HG03521 (cell line): ENCODE data around the gene NR1D1.

ENCODE experiments used
- ATAC-seq: cut with Tn5 transposase; IDR thresholded peaks from one replicate; pipeline ENCODE4 v1.9.1; 2021; ENCODE audit warnings: mild to moderate bottlenecking, moderate library complexity; ENCODE audit not compliant: unreplicated experiment

Gene NR1D1

DNA sequence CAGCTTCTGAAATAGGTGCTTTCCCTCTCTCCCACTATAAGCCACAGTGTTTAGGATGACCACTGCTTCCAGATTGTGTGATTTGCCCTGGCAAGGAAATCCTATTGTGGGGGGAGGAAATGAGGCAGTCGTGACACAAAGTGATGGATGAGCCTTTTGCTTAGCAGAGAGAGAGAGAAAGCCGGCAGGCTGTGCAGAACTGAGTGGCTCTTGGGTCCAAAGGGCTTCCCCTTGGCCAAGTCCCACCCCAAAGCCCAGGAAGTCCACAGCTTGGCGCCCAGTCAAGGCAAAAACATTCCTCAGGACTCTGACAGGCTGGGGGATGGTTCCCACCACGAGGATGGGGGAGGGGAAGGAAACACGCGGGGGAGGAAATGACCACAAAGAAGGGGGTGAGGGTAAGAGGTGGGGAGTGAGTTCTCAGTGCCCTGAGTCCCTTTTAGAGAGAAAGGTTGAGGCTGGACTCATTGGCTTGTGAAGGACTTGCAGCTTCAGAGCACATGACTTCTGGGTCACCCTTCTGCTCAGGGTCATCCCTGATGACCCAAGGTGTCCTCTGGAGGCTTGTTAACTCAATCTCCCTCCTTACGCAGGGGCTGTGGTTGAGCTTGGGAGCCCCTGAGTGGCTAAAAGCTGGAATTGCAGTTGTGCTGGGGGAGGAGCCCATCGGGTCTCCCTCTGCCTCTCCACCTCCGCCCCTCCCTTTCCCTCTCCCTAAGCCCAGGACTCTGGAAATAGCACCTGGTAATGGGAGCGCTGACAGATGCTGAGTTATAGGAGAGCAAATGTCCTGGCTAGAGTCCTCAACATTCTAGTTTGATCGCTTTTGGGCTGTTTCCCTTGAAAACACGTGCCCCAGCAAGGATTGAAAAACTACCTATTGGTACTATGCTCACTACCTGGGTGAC lies 11.1 kb upstream of the NR1D1 start:
- peak; percentile 33 for ATAC-seq

DNA sequence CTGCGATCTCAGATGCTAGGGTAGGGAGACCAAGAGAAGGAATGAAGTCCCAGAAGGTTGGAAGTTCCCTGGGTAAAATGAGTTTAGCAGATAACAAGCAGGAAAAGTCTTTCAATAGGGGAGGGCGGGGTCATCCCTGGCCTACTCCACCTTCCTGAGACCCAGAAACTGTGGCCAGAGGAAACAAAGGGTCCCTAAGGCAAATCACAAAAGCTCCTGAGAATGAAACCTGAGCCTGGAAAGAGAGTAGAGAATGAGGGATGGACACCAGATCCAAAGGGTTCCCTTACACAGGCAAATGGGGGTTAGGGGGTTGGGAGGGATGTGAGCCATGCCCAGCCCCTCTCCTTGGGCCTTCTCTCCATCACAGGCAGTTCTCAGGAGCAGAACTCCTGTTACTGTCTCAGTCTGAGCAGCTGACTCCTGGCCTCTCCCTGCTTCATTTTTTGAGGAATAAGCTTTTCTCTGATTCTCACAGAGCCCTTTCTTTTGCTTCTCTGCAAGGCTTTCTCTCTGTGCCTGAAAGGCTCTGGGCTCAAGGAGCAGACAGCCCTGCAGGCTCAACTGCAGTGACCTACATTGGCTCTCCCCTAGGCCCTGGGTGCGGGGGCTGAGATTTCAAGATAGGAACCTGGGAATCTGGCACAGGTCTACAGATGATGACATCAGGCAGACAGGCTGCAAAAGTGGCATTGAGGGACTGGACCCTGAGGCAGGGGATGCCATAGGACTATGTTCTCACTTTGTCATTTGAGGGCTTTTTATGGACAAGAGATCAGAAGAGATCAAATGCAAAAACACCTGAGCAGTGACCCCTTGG lies 9.8 kb upstream of the NR1D1 start:
- ATAC-seq = no peak

DNA sequence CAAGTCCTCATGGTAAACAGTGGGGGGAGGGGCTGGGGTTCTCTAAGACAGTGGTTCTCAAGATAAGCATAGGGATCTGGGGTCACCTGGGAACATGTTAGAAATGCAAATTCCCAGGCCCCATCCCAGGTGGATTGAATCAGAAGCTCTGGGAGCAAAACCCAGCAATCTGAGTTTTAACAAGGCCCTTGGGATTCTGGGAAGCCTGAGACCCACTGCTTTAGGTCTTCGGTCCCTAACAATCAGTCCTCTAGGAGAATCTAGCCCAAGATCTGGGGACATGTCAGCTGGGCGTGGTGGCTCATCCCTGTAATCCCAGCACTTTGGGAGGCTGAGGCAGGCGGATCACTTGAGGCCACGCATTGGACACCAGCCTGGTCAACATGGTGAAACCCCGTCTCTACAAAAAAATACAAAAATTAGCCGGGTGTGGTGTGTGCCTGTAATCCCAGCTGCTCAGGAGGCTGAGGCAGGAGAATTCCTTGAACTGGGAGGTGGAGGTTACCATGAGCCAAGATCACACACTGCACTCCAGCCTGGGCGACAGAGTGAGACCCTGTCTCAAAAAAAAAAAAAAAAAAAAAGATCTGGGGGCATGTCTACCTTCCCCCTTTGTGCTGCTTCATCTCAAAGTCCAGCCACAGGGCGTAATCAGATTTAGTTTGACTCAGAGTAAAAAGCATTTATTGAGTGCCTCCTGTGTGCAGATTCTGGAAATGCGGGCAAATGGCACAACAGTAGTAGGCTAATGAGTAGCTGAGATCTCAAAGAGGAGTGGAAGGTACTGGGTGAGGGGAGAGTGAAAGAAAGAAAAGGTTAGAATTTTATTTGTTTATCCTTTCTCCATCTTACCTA lies 8.8 kb upstream of the NR1D1 start:
- ATAC-seq = no peak

DNA sequence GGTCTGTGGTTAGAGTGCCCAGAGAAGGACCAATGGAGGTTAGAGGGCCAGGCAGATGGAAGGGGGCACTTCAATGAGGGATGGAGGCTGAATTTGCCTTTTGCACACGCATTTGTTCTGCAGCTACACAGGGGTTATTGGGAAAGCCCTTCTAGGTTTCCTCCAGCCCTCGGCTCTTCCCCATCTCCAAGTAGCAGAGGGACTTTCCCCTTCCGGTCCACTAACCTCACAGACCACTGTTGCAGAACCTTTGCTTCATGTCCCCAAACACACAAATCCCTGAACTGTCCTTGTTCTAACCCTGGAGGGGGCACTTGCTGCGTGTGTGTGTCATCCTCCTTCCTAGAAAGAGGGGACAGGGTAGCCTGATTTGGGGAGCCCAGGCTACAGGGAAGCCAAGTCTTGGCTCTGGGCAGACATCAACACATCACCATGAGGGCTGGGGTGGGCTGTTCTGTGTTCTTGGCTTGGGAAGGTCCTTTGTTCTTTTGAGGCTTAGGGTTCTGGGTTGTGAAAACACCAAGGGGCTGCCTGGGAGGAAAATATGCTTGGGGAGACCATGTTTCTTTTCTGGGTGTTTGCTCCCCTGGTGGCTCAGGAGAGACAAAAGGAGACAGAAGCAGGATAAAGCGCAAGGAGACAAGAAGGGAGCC lies 7.3 kb upstream of the NR1D1 start:
- ATAC-seq = no peak

DNA sequence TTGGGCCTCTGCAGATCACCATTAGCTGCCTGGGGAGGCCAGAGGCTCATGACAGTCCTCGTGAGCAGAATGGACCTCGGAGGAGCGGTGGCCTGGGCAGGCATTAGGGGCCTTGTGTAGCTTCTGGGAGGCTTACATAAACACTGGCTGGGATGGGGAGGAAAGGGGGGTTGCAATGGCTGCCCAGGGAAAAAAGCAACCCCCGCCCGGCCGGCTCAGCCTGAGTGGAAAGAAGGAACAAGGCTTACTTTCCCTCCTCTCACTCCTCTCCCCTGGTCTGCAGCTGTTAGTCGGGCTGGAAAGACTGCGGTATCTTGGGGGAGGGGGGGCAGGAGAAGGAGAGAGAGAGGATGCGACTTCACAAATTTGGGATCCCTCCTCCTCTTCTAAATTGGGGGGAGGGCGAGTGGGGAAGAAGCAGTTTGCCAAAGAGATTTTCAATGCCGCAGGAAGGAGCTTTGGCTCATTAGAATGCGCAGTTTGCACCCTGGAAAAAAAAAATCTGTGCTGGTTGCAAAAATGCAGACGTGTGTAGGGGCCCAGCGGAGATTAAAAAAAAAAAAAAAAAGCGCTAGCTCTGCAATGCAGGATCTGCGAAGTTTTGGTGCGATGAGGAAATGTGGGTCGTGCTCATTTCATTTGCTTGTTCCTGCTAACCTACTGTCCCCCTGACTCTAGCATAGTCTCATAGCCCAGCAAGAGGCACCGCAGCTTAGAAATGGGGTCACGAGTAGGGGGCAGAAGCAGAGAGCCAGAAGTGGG lies 6.6 kb upstream of the NR1D1 start:
- ATAC-seq = no peak

DNA sequence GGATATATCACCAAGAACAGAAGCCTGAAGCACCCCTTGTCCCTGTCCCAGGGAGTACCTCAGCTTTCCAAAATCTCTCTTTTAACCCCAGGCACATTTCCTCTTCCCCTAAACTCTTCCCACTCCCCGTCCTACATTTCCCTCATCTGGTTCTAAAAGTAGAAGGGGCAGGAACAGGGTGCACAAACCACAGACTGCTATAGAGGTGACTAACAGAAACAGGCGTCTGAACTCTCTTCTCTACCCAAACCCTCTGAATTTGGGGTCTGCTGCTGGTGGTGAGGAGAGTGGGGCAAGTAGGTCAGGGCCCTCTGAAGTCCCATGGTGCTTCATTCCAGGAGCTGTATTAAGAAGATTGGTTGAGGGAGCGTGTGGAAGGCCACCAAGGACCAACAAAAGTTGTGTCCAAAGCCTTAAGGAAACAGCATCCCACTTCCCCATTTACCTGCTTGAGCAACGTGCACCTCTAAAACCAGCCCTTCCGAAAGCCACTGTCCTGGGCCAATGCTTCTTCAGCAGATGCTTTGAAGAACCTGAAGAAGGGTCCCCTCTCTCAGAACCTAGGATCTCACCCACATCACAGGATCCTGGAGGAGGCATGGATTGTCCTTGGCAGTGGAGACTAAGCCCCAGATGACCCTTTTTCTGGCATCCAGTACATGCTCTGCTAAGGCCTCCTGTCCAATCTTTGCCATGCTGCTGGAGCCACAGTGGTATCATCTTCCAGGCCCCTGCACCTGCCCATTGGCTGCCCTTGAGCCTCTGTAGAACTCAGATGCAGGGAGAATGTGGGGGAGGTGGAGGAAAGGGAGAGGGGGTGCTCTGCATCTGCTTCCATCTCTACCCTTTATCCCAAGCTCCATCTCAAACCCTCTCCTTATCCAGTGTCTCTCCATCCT lies 5.7 kb upstream of the NR1D1 start:
- no peak for ATAC-seq

DNA sequence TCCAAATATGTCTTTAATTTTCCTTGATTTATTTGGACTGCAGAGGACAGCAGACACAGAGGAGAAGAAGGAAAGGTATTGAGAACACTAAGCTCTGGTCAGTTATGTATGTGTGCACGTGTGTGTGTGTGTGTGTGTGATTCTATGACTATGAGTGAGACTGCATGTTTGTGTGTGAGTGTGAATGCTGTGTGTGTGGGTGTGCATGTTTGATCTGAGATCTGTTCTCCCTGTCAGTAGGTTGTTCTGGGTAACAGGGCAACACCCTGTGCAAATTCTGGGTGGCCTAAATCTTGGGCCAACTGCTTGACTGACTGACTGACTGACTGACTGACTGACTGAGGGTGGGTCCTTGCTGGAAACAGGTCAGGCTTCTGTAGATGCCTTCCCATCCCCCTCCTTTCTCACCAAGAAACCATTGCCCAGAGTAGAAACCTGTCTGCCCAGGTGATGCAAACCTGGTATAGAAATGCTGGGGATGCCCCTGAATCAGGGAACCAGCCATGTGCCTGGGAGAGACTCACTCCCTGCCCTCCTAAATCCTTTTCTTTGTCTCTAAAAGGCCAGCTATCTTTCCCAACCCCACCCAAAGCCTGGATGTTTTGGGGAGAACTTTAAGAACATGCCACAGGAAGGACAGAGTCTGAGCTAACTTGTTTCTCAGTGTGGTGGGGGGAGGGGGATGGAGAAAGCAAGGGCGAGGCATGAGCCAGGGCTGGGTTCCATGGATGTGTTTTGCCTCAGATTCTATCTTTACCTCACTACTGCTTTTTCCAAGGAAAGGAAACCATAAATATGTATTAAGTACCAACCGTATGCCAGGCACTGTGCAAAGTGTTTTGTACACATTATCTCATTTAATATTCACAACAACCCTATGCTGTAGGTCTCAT lies 4.5 kb upstream of the NR1D1 start:
- ATAC-seq = no peak

DNA sequence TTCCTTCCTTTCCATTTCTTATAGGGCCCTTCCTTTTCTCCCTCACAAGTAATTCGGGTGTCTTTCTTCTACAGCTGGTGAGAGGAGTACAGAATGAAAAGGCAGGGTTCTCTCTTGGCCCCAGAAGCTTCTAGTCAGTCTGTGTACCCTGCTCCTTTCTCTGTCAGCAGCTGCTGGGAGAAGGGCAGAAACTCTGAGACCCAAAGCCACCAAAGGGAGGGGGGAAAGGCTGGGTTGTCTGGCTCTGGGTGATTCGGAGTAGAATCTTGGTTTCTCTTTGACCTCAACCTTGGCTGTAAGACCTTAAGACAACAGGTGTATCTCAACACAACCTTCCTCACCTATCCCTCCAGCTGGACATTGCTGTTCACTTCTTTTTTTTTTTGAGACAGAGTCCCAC lies 3.3 kb upstream of the NR1D1 start:
- no peak for ATAC-seq

DNA sequence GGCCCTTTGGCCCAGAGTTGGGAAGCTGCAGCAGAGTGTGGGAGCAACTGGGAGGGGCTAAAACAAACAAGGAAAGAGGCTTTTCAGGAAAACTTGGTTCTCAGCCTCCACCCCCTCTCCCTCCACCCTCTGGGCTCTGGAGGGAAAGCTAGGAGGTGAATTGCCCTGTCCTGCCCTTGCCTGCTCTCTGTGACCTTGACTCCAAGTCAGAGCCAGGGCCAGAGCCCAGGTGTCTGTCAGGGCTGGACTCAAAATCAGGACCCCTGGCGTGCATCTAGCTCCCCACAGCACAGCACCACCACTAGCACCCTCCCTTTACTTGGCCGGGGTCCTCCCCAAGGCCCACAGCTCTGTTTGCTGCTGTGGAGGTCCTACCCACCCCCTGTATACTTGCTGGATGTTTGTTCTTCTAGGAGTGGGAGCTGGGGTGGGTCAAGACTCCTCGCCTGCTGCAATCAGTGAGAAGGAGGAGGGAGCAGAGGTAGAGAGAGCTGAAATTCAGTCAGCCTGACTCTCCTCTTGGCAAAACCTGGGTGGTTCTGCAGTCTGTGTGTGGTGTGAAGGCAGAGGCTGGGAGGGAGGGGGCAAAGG lies 2.8 kb upstream of the NR1D1 start:
- no peak for ATAC-seq

DNA sequence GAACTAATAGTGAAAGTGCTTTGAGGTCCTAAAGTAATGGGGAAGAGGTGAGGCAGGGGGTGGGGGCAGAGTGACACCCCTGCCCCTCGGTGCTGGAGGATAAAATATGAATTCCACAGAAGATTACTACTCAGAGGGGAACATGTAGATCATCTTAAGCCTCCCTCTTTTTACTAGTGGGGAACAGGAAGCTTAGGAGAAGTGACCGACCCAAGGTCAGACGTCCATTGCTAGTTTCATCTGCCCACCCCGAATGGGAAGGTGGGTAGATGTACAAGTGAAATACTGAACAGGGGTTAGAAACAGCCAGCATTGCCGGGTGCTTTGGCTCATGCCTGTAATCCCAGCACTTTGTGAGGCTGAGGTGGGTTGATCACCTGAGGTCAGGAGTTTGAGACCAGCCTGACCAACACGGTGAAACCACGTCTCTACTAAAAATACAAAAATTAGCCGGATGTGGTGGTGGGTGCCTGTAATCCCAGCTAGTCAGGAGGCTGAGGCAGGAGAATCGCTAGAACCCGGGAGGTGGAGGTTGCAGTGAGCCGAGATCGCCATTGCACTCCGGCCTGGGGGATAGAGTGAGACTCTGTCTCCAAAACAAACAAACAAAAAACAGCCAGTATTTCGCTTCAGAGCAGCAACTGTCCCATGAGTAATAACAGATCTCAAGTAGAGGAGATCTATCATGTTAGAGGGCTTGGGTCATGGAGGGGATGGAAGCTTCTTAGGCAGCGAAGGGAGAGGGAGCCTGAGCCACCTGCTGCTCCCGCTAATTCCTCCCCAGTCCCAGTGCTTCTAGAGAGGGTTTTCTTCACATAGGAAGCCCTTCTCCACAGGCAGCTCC lies 1.2 kb upstream of the NR1D1 start:
- no peak for ATAC-seq

DNA sequence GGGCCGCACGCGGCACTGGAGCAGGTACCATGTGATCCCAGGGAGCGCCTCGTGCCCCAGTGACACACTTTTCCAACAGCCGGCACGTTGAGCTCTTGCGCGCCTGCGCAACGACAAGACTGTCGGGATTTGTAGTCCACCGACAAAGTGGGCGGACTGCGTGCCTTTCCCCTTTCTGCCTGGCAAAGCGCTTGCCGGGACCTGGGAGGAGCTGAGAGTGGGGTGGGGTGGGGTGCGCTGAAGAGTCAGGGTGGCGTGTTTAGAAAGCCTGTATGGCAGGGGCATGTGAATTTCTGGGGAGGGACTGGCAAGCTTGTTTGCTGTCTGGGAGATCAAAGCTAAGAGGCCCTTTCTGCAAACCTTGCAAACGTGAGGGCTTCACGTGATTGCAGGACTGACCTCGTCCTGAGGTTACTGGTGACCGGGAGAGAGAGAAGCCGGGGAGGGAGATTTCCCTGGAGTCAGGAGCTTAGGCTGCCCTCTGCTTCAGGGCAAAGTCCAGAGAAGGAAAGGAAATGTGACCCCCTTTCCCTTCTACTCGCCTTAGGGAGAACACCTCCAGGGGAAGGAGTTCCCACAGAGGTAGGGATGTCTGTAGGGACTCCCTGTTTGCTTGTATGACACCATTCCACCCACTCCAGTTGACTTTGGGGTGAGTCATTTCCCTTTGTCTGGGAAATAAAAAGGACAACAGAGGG lies 429 bp upstream of the NR1D1 start:
- ATAC-seq = peak; percentile 25

DNA sequence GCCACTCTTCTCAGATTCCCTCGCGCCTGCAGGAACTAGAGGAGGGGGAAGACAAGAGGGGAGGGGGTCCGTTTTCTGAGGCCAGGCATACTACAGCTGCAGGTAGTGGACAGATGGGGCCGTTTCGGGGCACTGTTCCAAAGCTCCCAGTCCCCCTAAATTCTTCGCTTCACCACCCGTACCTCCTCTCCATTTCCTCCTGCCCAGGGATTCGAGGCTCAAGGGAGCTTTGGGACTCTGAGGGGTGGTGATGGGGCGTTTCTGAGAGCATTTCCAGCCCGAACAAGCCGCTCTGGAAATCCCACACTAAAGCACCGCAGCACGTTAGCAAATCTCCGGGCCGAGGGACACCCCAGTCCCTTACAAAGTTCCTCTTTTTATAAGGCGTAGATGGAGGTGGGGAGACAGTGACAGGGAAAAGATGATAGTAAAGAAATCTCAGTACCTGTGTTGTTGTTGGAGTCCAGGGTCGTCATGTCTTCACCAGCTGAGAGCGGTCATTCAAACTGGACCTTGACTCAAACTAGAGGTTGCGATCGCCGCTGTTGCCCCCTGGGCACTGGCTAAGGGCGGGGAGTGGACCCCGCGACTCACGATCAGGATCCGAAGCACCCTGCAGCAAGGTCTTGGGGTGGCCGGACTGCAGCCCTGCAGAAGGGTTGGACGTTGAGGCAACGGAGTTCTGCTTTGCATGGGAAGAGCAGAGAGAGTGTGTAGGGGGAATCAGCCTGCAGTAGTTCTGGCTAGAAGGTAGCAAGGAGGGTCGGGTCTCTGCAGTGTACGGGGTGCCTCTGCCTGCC lies 570 bp downstream of the NR1D1 start:
- no peak for ATAC-seq

DNA sequence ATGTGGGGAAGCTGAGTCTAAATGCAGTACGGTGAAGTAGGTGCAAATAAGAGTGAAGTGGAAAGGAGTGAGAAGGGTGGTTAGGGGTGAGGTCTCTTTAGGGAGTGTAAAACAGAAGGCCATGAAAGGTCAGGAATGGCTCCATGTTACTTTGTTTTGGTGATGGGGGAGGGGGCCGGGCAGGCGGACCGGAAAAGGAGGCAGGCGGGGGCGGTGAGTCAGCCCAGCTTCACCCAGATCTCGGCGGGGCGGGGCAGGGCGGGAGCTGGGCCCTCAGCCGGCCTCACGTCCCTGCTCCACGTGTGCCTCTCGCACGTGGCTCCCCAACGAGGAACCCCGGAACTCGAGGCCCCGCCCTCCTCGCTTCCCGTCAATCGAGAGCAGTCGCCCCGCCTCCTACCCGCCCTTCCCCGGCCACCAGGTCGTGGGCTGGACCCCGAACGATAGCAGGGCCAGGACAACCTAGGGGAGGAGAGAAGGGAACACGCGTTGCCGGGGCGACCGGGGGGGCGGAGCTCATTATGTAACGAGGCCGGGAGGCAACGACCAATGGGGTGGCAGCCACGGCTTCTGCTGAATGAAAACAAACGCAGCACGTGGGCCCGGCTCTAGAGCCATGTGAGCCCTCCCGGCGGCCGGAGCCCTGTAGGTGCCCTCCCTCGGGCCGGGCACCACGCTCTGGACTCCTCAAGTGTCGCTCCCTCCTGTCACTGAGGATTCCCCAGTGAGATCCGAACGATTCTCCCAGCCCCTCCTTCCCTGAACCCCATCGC lies 1.4 kb downstream of the NR1D1 start:
- peak; percentile 58 for ATAC-seq
